ENCODE data around the gene FRMD7.

- TF ChIP-seq CTCF (IDR thresholded peaks at IDR 0.05) = no peak
- TF ChIP-seq POLR2A (IDR thresholded peaks at IDR 0.05) = no peak
- no peak for TF ChIP-seq POLR2AphosphoS5 (IDR thresholded peaks at IDR 0.05)
These were observed 97.6 kb downstream of the FRMD7 start for GRCh38 chrX:132030264-132030663.
